PC-3 (cell line): ENCODE results near the gene KCNQ5. TPM values are rescaled to one million over a fixed set of nuclear protein-coding genes. Genes with fewer than 3 reads are reported as not detected.

Source experiments
- ATAC-seq: fragments of 200-7000 bp; cut with Tn5 transposase; 2 replicates; pipeline ENCODE4 v1.9.1; 2020; ENCODE audit warnings: mild to moderate bottlenecking, moderate library complexity
- BruUV-seq: library from RNA; stranded (reverse); fragments of 400-500 nt; replicated peaks from 2 replicates; lab custom pipeline; 2021; lab: Mats Ljungman, UMichigan
- CTCF ChIA-PET: fragments of 300-600 bp; sonication (Branson Sonifier 250); formaldehyde crosslinking; loops from one replicate; lab custom pipeline; 2022; ENCODE audit warnings: antibody characterized with exemption; lab: Charles Lee
- POLR2A ChIA-PET: fragments of 300-600 bp; sonication (Branson Sonifier 250); formaldehyde crosslinking; loops from one replicate; lab custom pipeline; 2022; ENCODE audit warnings: antibody characterized with exemption; ENCODE audit not compliant: unreplicated experiment; lab: Charles Lee
- DNase-seq: peaks from one replicate; pipeline ENCODE4 v3.0.0-alpha.2; 2015
- H2AFZ ChIP-seq: fragments of 300-600 bp; sonication (generic); 2 replicates; pipeline ENCODE4 v1.6.0; 2016; ENCODE audit warnings: antibody characterized with exemption, low read length
- H3F3A ChIP-seq: fragments of 300-600 bp; sonication (generic); one replicate; pipeline ENCODE4 v1.6.0; 2017; ENCODE audit warnings: antibody characterized with exemption, low read length, control low read depth, mild to moderate bottlenecking; ENCODE audit not compliant: unreplicated experiment
- H3K27ac ChIP-seq: fragments of 300-600 bp; sonication (generic); 2 replicates; pipeline ENCODE4 v1.5.1; 2016; ENCODE audit warnings: mild to moderate bottlenecking, low read length
- H3K27me3 ChIP-seq: fragments of 300-600 bp; sonication (generic); 2 replicates; pipeline ENCODE4 v1.6.1; 2016; ENCODE audit warnings: low read length, mixed read lengths
- H3K36me3 ChIP-seq: fragments of 300-600 bp; sonication (generic); 2 replicates; pipeline ENCODE4 v1.6.1; 2016; ENCODE audit warnings: low read depth, mixed run types, low read length, mixed read lengths
- H3K4me1 ChIP-seq: fragments of 300-600 bp; sonication (generic); 2 replicates; pipeline ENCODE4 v1.5.1; 2016; ENCODE audit warnings: low read length; ENCODE audit not compliant: insufficient read depth
- H3K4me2 ChIP-seq: fragments of 300-600 bp; sonication (generic); 2 replicates; pipeline ENCODE4 v1.6.0; 2016; ENCODE audit warnings: low read length
- H3K4me3 ChIP-seq: fragments of 300-600 bp; sonication (generic); 2 replicates; pipeline ENCODE4 v1.5.1; 2016; ENCODE audit warnings: mild to moderate bottlenecking, low read length, mixed read lengths
- H3K79me2 ChIP-seq: fragments of 300-600 bp; sonication (generic); 2 replicates; pipeline ENCODE4 v1.6.1; 2017; ENCODE audit warnings: low read length, mixed read lengths
- H3K9ac ChIP-seq: fragments of 300-600 bp; sonication (generic); 2 replicates; pipeline ENCODE4 v1.6.0; 2016; ENCODE audit warnings: mild to moderate bottlenecking, low read length
- H3K9me2 ChIP-seq: fragments of 300-600 bp; sonication (generic); replicated peaks from 2 replicates; pipeline ENCODE4 v1.6.1; 2016; ENCODE audit warnings: mixed run types, low read length, mixed read lengths
- H3K9me3 ChIP-seq: fragments of 300-600 bp; sonication (generic); 2 replicates; pipeline ENCODE4 v1.6.1; 2016; ENCODE audit warnings: low read length, mixed read lengths
- H4K20me1 ChIP-seq: fragments of 300-600 bp; sonication (generic); 2 replicates; pipeline ENCODE4 v1.6.1; 2016; ENCODE audit warnings: low read length, mixed read lengths
- EZH2 ChIP-seq: fragments of 300-600 bp; sonication (generic); IDR thresholded peaks from one replicate; pipeline ENCODE4 v1.6.1; 2017; ENCODE audit warnings: antibody characterized with exemption, mild to moderate bottlenecking, low read length; ENCODE audit not compliant: unreplicated experiment
- EZH2phosphoT487 ChIP-seq: fragments of 300-600 bp; sonication (generic); IDR thresholded peaks from 2 replicates; pipeline ENCODE4 v1.6.1; 2018; ENCODE audit warnings: mild to moderate bottlenecking, antibody characterized with exemption, low read length, borderline replicate concordance
- intact Hi-C: fragments of 100-400 bp; cut with micrococcal nuclease; formaldehyde crosslinking; loops from 2 replicates; pipeline ENCODE4 v1.9.0; 2023
- total RNA-seq: library from RNA; depleted of rRNA; stranded (reverse); fragments of >200 nt; gene quantifications from 2 replicates; pipeline ENCODE4 v1.2.3, GENCODE V29; 2014
- TF ChIP-seq, protein P1 (sequence below): fragments of 300-600 bp; sonication (generic); conservative IDR thresholded peaks from 2 replicates; pipeline ENCODE4 v1.5.1; 2017; ENCODE audit warnings: antibody characterized with exemption, low read depth, mild to moderate bottlenecking, low read length

The KCNQ5 gene
- total RNA-seq, 1 experiment from 2014 or later = not detected

DNA sequence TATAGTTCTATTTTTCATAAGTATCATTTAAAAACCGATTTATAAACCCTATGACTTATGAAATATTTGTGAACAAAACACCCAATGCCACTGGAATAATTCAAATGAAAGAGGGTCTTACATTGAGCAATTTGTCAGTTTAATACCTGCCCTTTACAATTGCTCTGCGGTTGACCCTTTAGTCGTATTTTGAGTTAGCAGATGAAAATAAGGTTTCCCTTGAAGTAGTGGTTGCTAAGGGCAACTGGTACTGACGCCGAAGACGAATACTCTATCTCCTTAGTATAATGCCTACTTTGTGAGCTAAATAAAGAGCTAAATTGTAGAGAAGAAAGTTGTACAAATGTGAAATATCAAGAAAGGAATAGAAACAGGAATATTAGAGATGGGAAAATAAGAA lies 69.4 kb downstream of the KCNQ5 start:
- Histone ChIP-seq H3F3A (no peaks in the 10 kb centered on the region), H3K79me2 (no peaks in the 10 kb centered on the region), H3K9me3 (no peaks in the 10 kb centered on the region), H3K9ac (no peak overlapping the region), H4K20me1 (no peaks in the 10 kb centered on the region), H3K4me3 (no peak overlapping the region), H3K4me2 (no peak overlapping the region), H2AFZ (no peak overlapping the region), H3K27me3 (no peaks in the 10 kb centered on the region), H3K36me3 (no peaks in the 10 kb centered on the region), H3K4me1 (no peaks in the 10 kb centered on the region), H3K27ac (no peak overlapping the region), H3K9me2 (no peaks in the 10 kb centered on the region)
- ChIA-PET POLR2A (no interaction called here), CTCF (no interaction called here)
- intact Hi-C loops = no loop called here
- no peak for DNase-seq
- BruUV-seq = no TSS peak
- TF ChIP-seq EZH2 (no peak), EZH2phosphoT487 (no peak)
- TF ChIP-seq, protein P1, sequence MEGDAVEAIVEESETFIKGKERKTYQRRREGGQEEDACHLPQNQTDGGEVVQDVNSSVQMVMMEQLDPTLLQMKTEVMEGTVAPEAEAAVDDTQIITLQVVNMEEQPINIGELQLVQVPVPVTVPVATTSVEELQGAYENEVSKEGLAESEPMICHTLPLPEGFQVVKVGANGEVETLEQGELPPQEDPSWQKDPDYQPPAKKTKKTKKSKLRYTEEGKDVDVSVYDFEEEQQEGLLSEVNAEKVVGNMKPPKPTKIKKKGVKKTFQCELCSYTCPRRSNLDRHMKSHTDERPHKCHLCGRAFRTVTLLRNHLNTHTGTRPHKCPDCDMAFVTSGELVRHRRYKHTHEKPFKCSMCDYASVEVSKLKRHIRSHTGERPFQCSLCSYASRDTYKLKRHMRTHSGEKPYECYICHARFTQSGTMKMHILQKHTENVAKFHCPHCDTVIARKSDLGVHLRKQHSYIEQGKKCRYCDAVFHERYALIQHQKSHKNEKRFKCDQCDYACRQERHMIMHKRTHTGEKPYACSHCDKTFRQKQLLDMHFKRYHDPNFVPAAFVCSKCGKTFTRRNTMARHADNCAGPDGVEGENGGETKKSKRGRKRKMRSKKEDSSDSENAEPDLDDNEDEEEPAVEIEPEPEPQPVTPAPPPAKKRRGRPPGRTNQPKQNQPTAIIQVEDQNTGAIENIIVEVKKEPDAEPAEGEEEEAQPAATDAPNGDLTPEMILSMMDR = no peak
- no peak for ATAC-seq

DNA sequence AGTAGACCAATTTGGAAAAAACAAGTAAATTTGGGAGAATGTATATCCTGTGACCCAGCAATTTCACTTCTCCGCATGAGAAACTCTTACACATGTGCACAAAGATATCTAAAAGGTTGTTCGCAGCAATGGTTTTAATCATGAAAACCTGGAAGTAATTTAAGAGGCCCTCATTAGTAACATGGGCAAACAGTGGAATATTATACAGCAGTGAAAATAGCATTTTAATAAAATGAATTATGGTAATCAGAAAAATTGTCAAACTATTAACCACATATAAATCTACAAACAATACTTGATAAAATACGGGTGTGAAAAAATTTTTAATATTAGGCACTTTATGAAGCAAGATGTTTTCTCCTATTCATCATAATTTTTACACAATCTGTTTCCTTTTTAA lies 74.2 kb downstream of the KCNQ5 start:
- no peak for TF ChIP-seq EZH2
- TF ChIP-seq, protein P1 = no peak
- no peak for TF ChIP-seq EZH2phosphoT487
- H4K20me1 ChIP-seq = no peaks in the 10 kb centered on the region
- H3K9ac ChIP-seq = no peak overlapping the region
- CTCF ChIA-PET = no interaction called here
- no peak overlapping the region for H2AFZ ChIP-seq
- POLR2A ChIA-PET = no interaction called here
- H3K9me3 ChIP-seq = no peaks in the 10 kb centered on the region
- ATAC-seq (no peak), DNase-seq (no peak)
- H3K27me3 ChIP-seq = no peaks in the 10 kb centered on the region
- no peak overlapping the region for H3K27ac ChIP-seq
- H3K4me1 ChIP-seq = no peaks in the 10 kb centered on the region
- no peak overlapping the region for H3K4me3 ChIP-seq
- no TSS peak for BruUV-seq
- no peak overlapping the region for H3K4me2 ChIP-seq
- H3K9me2 ChIP-seq = no peaks in the 10 kb centered on the region
- H3F3A ChIP-seq = no peaks in the 10 kb centered on the region
- no peaks in the 10 kb centered on the region for H3K36me3 ChIP-seq
- intact Hi-C loops = no loop called here
- H3K79me2 ChIP-seq = no peaks in the 10 kb centered on the region

DNA sequence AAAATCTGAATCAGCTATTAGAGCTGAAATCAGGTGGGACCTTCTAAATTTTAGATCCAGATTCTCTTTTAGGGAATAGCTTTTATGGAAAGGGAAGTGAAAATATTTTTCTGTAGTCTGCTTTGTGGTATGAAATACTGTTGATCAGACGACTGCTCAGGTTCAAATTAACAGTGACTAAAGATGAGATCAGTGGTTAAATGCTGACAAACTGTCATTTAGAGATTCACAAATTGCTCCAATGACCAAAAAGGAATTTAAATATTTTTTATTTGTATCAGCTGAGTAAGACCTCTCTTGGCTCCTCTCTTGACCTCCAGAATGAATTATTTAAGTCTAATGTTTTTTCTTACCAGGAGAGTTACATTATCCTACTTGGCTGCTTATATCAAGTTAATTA lies 77.3 kb downstream of the KCNQ5 start:
- ChIA-PET CTCF (no interaction called here), POLR2A (no interaction called here)
- Histone ChIP-seq H3K9me3 (no peaks in the 10 kb centered on the region), H3F3A (no peaks in the 10 kb centered on the region), H2AFZ (no peak overlapping the region), H3K36me3 (no peaks in the 10 kb centered on the region), H3K4me3 (no peak overlapping the region), H3K4me2 (no peak overlapping the region), H3K9ac (no peak overlapping the region), H3K27me3 (no peaks in the 10 kb centered on the region), H4K20me1 (no peaks in the 10 kb centered on the region), H3K9me2 (no peaks in the 10 kb centered on the region), H3K27ac (no peak overlapping the region), H3K79me2 (no peaks in the 10 kb centered on the region), H3K4me1 (no peaks in the 10 kb centered on the region)
- ATAC-seq (no peak), DNase-seq (peak; percentile 3)
- intact Hi-C loops = no loop called here
- BruUV-seq = no TSS peak
- TF ChIP-seq EZH2phosphoT487 (no peak), EZH2 (no peak)
- TF ChIP-seq, protein P1 = no peak
